MM.1S (cell line): ENCODE results near the gene PRR5.

Experiments
- EZH2 ChIP-seq: fragments of 300-600 bp; sonication (generic); optimal IDR thresholded peaks from 2 replicates; pipeline ENCODE3; 2017; ENCODE audit warnings: low read depth, mild to moderate bottlenecking, antibody characterized with exemption, low read length, mixed read lengths
- EZH2phosphoT487 ChIP-seq: fragments of 300-600 bp; sonication (generic); IDR thresholded peaks from 2 replicates; pipeline ENCODE4 v1.6.1; 2018; ENCODE audit warnings: antibody characterized with exemption, low read length
- TF ChIP-seq, protein P1 (sequence below): fragments of 300-600 bp; sonication (generic); IDR thresholded peaks from 2 replicates; pipeline ENCODE4 v1.5.1; 2016; ENCODE audit warnings: antibody characterized with exemption, low read length, mixed read lengths

DNA sequence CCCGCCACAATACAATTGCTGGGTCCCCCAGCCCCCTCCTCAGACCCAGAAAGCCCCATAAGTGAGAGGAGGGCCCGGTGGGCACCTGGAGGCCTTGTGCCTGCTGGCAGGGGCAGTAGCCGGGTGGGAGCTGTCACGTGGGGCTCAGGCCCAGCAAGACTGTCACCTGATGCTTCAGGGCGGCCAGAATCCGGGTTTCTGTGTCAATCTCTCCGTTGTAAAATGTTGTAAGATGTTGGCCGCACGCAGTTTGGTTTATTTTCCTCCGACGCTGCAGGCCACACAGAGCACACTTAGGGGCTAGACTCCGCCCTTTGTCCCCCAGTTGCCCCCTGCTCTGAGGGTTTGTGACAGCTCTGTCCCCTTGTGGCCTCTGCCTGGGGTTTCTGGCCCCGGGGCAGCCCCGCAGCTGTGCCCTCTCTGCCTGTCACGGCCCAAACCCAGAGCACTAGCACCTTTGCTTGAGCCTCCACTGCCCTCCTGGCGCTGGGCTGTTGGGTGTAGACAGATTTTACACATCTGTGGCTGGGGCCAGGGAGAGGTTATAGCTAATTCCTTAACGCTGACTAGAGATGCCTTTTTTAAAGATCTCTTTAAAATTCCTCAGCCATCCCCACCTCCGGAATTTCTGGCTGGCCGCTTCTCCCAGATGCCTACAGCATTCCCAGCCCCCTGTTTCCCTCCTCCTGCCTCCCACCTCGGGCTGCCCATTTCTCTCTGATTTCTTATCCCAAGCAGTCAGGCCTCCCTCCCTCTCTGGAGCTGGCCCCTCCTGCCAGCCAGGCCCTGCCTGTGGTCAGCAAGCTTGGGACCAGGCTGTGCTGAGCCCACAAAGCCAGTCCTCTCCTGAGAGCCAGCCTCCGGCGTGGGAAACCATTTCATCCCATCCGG, 3.2 kb upstream of the PRR5 start:
- TF ChIP-seq, protein P1, sequence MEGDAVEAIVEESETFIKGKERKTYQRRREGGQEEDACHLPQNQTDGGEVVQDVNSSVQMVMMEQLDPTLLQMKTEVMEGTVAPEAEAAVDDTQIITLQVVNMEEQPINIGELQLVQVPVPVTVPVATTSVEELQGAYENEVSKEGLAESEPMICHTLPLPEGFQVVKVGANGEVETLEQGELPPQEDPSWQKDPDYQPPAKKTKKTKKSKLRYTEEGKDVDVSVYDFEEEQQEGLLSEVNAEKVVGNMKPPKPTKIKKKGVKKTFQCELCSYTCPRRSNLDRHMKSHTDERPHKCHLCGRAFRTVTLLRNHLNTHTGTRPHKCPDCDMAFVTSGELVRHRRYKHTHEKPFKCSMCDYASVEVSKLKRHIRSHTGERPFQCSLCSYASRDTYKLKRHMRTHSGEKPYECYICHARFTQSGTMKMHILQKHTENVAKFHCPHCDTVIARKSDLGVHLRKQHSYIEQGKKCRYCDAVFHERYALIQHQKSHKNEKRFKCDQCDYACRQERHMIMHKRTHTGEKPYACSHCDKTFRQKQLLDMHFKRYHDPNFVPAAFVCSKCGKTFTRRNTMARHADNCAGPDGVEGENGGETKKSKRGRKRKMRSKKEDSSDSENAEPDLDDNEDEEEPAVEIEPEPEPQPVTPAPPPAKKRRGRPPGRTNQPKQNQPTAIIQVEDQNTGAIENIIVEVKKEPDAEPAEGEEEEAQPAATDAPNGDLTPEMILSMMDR, result no peak
- TF ChIP-seq EZH2, result no peak
- TF ChIP-seq EZH2phosphoT487, result no peak
